Activated T-cell treated with anti-CD3 and anti-CD28 coated beads, Interleukin-2, amount 50 U/mL, for 72 hours (primary cell): ENCODE data around the gene ZNF652. TPM values are rescaled to one million over a fixed set of nuclear protein-coding genes. Genes with fewer than 3 reads are reported as not detected.
"Not testable (repeated sequence)": the region's sequence is repeated elsewhere in the genome, so short reads cannot be mapped to it uniquely, and the experiment has no call there.

Source experiments
- ATAC-seq, 2 donors: fragments of 150-1000 bp; cut with Tn5 transposase; replicated peaks in 1 of 2; 2 replicates each; pipeline ENCODE4 v1.10.0; 2021; ENCODE audit warnings: moderate library complexity in 2 of 2, mild to moderate bottlenecking in 1 of 2
- DNase-seq, 2 donors: peaks; one replicate each; pipeline ENCODE4 v3.0.0; 2021 to 2022; ENCODE audit warnings: mixed read lengths in 1 of 2
- H3K27ac Mint-ChIP-seq: one replicate; pipeline ENCODE4 v1.8.0; 2022; ENCODE audit warnings: mild to moderate bottlenecking, moderate library complexity, mixed read lengths
- H3K27me3 Mint-ChIP-seq: one replicate; pipeline ENCODE4 v1.8.0; 2022; ENCODE audit warnings: low read depth, mixed read lengths
- H3K36me3 Mint-ChIP-seq, 2 donors: one replicate each; pipeline ENCODE4 v1.8.0; 2022; ENCODE audit warnings: mixed read lengths in 2 of 2, mild to moderate bottlenecking in 1 of 2; ENCODE audit not compliant: insufficient read depth in 2 of 2
- H3K4me1 Mint-ChIP-seq: one replicate; pipeline ENCODE4 v1.8.0; 2022; ENCODE audit warnings: low read depth, mixed read lengths
- H3K4me3 Mint-ChIP-seq, 2 donors: one replicate each; pipeline ENCODE4 v1.8.0; 2022; ENCODE audit warnings: mild to moderate bottlenecking in 2 of 2, mixed read lengths in 2 of 2, moderate library complexity in 2 of 2
- H3K9me3 Mint-ChIP-seq, 2 donors: one replicate each; pipeline ENCODE4 v1.8.0; 2022; ENCODE audit warnings: mixed read lengths in 2 of 2
- total RNA-seq, 2 donors: library from RNA; stranded (reverse); gene quantifications; one replicate each; pipeline ENCODE4 v1.2.3, GENCODE V29; 2022

ZNF652 gene
- total RNA-seq, 2 donors from 2014 or later: 8.3 to 13.2 TPM

GRCh38 chr17:49393491-49394255 is 31.6 kb upstream of the ZNF652 start:
- Mint-ChIP-seq H3K4me3 (no peak overlapping the region), H3K27me3 (no peaks in the 10 kb centered on the region), H3K27ac (no peak overlapping the region), H3K4me1 (peaks cover 28% of the 10 kb centered on the region), H3K36me3 (no peaks in the 10 kb centered on the region), H3K9me3 (no peaks in the 10 kb centered on the region)
- ATAC-seq (no peak), DNase-seq (no peak)

GRCh38 chr17:49390548-49391324 is 28.7 kb upstream of the ZNF652 start:
- H3K36me3 Mint-ChIP-seq: no peaks in the 10 kb centered on the region
- peaks cover 46% of the 10 kb centered on the region for H3K4me1 Mint-ChIP-seq
- DNase-seq (no peak), ATAC-seq (no peak)
- H3K27me3 Mint-ChIP-seq: no peaks in the 10 kb centered on the region
- H3K4me3 Mint-ChIP-seq: peak overlapping the region in 1 of 2 donors; percentile 57
- H3K9me3 Mint-ChIP-seq: no peaks in the 10 kb centered on the region
- H3K27ac Mint-ChIP-seq: peak overlapping the region; percentile 94

GRCh38 chr17:49389514-49390347 is 27.7 kb upstream of the ZNF652 start:
- peaks cover 46% of the 10 kb centered on the region for H3K4me1 Mint-ChIP-seq
- H3K9me3 Mint-ChIP-seq, H3K36me3 Mint-ChIP-seq, DNase-seq, H3K27me3 Mint-ChIP-seq: not testable (repeated sequence)
- ATAC-seq: peak; percentile 34 to 47
- peak overlapping the region; percentile 47 for H3K27ac Mint-ChIP-seq
- H3K4me3 Mint-ChIP-seq: peak overlapping the region in 1 of 2 donors; percentile 78

DNA sequence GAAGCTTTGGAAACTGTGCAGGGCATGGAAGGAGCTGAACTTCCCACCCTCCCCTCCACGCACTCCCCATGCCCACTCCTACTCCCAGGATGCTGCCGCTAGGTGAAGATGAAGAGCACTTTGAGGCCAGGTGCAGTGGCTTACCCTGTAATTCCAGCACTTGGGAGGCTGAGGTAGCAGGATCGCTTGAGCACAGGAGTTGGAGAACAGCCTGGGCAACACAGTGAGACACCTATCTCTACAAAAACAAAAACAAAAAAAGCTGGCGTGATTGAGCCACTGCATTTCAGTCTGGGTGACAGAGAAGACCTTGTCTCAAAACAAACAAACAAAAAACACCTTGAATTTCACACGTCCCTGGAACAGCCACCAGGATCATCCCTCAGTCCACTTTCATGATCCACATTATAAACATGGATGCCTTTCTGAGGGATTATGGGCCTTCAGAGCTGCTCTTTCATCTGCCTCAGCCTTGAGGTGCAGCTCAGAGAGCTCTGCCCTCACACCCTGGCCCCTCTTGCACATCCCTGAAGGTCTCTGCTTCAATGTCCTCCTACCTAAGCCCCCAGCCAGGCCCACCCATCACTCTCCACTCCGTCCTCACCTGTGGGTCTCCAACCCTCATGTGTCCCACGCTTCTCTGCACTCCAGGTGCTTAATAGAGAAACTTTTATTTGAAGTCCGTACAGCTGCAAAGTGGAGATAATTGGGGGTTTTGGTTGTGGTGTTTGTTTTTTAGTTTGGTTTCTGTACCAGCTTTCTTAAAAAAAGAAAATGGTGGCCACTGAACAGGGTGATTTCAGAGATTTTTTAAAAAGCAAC is 26.9 kb upstream of the ZNF652 start:
- no peaks in the 10 kb centered on the region for H3K36me3 Mint-ChIP-seq
- H3K27me3 Mint-ChIP-seq: no peaks in the 10 kb centered on the region
- DNase-seq (no peak), ATAC-seq (no peak)
- H3K4me3 Mint-ChIP-seq: peak overlapping the region; percentile 67 to 78
- peaks cover 46% of the 10 kb centered on the region for H3K4me1 Mint-ChIP-seq
- H3K9me3 Mint-ChIP-seq: no peaks in the 10 kb centered on the region
- H3K27ac Mint-ChIP-seq: peak overlapping the region; percentile 84

DNA sequence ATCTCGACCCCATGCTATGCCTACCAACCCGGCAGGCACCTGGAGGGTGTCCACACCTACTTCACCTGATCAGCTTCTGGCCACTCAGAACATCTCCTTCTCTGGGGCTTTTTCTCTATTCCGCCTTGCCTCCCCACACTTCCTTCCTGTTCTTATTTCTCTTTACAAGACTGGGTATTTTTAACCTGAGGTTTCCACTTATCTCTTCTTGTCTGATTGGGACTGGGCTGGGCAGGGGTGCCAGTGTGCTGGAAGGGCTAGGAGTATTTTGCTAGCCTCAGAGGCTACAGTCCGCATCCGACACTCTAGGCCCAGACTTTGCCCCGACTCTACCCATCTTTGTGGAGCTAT is 26.2 kb upstream of the ZNF652 start:
- no peaks in the 10 kb centered on the region for H3K9me3 Mint-ChIP-seq
- peak; percentile 63 to 71 for ATAC-seq
- H3K27me3 Mint-ChIP-seq: no peaks in the 10 kb centered on the region
- DNase-seq: peak in 1 of 2 donors; percentile 27
- H3K27ac Mint-ChIP-seq: peak overlapping the region; percentile 84
- no peaks in the 10 kb centered on the region for H3K36me3 Mint-ChIP-seq
- peak overlapping the region; percentile 67 to 78 for H3K4me3 Mint-ChIP-seq
- H3K4me1 Mint-ChIP-seq: peaks cover 46% of the 10 kb centered on the region

DNA sequence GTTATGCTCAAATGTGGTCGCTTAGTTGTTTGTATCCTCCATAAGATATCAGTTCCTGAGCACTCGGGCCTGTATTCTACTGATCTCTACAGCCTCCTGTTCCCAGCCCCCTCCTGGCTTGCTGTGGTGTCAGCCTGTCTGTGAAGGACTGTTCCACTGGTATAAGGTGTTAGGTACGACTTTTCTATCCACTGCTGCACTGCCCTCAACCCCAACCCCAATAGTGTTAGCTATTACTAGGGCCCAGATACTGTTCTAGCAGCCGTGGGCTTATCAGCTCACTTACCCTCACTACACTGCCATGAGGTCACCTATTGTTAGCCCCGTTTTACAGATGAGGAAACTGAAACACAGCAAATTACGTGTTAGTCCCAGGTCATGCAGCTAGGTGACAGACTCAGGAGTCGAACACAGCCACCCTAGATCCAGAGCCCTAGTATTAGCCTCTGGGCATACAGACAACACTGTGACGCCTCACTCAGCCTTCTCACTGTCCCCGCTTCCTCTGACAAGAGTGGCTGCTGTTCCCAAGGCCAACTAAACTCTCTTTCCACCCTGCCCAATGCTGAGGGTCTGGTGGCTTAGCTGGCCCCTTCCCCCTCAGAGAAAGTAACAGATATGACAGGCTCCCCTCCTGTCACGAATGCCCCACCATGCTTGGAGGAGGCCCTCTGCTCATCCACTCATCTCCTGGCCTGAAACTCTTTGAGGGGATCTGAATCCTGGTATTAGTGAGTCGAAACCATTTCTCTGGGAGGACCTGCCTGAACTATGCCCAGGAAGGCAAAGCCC is 25.6 kb upstream of the ZNF652 start:
- H3K27ac Mint-ChIP-seq: peak overlapping the region; percentile 84
- H3K36me3 Mint-ChIP-seq: no peaks in the 10 kb centered on the region
- H3K9me3 Mint-ChIP-seq: no peaks in the 10 kb centered on the region
- peak overlapping the region; percentile 67 to 78 for H3K4me3 Mint-ChIP-seq
- DNase-seq (no peak), ATAC-seq (peak; percentile 42 to 48)
- H3K4me1 Mint-ChIP-seq: peaks cover 46% of the 10 kb centered on the region
- no peaks in the 10 kb centered on the region for H3K27me3 Mint-ChIP-seq

DNA sequence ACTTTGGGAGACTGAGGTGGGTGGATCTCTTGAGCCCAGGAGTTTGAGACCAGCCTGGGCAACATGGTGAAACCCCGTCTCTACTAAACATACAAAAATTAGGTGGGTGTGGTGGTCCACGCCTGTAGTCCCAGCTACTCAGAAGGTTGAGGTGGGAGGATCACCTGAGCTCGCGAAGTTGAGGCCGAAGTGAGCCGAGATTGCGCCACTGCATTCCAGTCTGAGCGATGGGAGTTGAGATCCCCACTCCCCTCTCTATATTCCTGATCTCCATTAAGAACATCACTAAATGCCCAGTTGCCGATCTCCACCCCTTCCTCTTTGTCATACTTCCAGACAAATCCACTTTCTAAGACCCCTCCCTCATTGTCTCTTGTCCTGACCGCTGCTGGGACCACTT is 24.3 kb upstream of the ZNF652 start:
- no peak for ATAC-seq
- no peaks in the 10 kb centered on the region for H3K9me3 Mint-ChIP-seq
- H3K36me3 Mint-ChIP-seq: no peaks in the 10 kb centered on the region
- no peaks in the 10 kb centered on the region for H3K27me3 Mint-ChIP-seq
- H3K4me3 Mint-ChIP-seq: no peak overlapping the region
- H3K4me1 Mint-ChIP-seq: peaks cover 43% of the 10 kb centered on the region
- no peak overlapping the region for H3K27ac Mint-ChIP-seq
- no peak for DNase-seq

GRCh38 chr17:49384951-49385350 is 22.9 kb upstream of the ZNF652 start:
- H3K4me1 Mint-ChIP-seq: peaks cover 29% of the 10 kb centered on the region
- H3K9me3 Mint-ChIP-seq: no peaks in the 10 kb centered on the region
- no peaks in the 10 kb centered on the region for H3K36me3 Mint-ChIP-seq
- ATAC-seq: no peak
- DNase-seq: no peak
- H3K27me3 Mint-ChIP-seq: no peaks in the 10 kb centered on the region
- no peak overlapping the region for H3K27ac Mint-ChIP-seq
- no peak overlapping the region for H3K4me3 Mint-ChIP-seq

DNA sequence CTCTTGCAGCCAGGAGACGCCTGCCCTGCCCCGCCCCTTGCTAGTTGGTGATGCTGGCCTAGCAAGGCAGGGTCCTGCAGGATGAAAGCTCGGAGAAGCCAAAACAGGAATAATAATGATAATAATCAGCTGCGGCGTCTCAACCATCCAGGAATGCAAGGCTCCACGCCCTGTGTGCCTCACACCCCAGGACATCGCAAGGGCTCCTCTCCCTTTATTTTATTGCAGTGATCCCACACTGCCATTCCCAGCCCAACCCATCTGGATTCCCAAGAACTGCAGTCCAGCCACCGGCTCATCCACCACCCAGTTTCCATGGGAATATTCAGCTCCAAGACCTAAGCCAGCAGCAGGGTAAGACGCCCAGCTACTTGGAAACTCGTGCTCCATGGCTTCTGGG is 21.0 kb upstream of the ZNF652 start:
- Mint-ChIP-seq H3K27me3 (no peaks in the 10 kb centered on the region), H3K4me3 (no peak overlapping the region), H3K27ac (no peak overlapping the region), H3K9me3 (no peaks in the 10 kb centered on the region), H3K36me3 (no peaks in the 10 kb centered on the region), H3K4me1 (peaks cover 12% of the 10 kb centered on the region)
- no peak for ATAC-seq
- DNase-seq: no peak

DNA sequence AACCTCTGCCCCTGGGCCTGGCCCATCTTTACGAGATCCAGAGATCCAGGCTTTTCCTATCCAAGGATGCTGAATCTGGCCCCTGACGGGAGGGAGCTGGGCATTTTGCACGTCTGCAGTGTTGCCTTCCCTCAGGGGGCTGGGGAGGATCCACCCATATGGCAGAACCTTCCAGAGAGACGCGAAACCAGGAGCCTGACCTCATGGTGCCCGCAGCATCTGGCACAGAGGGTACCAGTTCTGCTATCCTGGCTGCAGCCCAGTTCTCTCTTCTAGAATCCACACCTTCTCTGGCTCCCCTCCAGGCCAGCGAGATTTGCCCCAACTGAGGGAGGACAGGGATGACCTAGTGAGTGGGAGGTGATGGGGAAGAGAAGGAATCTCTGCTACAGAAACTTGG is 20.5 kb upstream of the ZNF652 start:
- Mint-ChIP-seq H3K4me3 (no peak overlapping the region), H3K9me3 (no peaks in the 10 kb centered on the region), H3K27ac (no peak overlapping the region), H3K4me1 (peaks cover 7% of the 10 kb centered on the region), H3K36me3 (no peaks in the 10 kb centered on the region), H3K27me3 (no peaks in the 10 kb centered on the region)
- ATAC-seq (no peak), DNase-seq (no peak)

DNA sequence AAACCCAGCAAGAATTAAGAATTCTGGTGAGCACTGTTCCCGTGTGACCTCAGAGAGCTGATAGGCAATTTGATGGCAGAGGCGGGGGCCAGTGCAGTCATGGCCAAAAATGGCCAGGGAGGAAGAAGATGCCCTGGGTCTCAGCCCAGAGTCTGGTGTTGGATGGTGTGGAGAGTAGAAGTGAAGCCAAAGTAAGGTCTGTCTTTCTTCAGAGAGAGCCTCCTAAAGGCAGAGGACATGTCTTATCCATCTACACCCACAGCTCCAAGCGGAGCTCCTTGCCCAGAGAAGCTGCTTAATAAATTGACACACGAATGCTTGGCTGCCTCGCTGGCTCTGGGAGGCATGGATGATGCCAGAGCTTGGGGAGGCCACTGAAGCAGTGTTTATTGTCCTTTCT is 19.7 kb upstream of the ZNF652 start:
- H3K4me1 Mint-ChIP-seq: no peaks in the 10 kb centered on the region
- no peaks in the 10 kb centered on the region for H3K9me3 Mint-ChIP-seq
- H3K36me3 Mint-ChIP-seq: no peaks in the 10 kb centered on the region
- ATAC-seq (no peak), DNase-seq (no peak)
- H3K4me3 Mint-ChIP-seq: no peak overlapping the region
- no peaks in the 10 kb centered on the region for H3K27me3 Mint-ChIP-seq
- H3K27ac Mint-ChIP-seq: no peak overlapping the region

GRCh38 chr17:49381033-49381432 is 19.0 kb upstream of the ZNF652 start:
- ATAC-seq: no peak
- no peaks in the 10 kb centered on the region for H3K9me3 Mint-ChIP-seq

More at GRCh38 chr17:49381033-49381432, 19.0 kb upstream of the ZNF652 start:
- no peaks in the 10 kb centered on the region for H3K27me3 Mint-ChIP-seq
- H3K36me3 Mint-ChIP-seq: no peaks in the 10 kb centered on the region
- H3K4me1 Mint-ChIP-seq: no peaks in the 10 kb centered on the region
- H3K27ac Mint-ChIP-seq: no peak overlapping the region
- no peak for DNase-seq
- H3K4me3 Mint-ChIP-seq: no peak overlapping the region
